Heart right ventricle (tissue), 16 donors: Measurements from ENCODE around the gene EIF1B. TPM values are rescaled to one million over a fixed set of nuclear protein-coding genes. Genes with fewer than 3 reads are reported as not detected.

Experiments used
- ATAC-seq, 8 donors: fragments of 200-7000 bp; cut with Tn5 transposase; one replicate each; pipeline ENCODE4 v1.9.1; 2020; ENCODE audit warnings: mild to moderate bottlenecking in 8 of 8, moderate library complexity in 8 of 8, moderate number of reproducible peaks in 1 of 8
- DNase-seq, 2 donors: peaks; one replicate each; pipeline ENCODE4 v3.0.0-alpha.2; 2020
- H3K27ac ChIP-seq, 10 donors: fragments of 200-600 bp; sonication (generic) in 2 of 10; one replicate each; pipeline versions ENCODE4 v1.5.0 to v1.8.0; 2020 to 2022; ENCODE audit warnings: mild to moderate bottlenecking in 3 of 10
- H3K27me3 ChIP-seq, 7 donors: fragments of 200-600 bp; one replicate each; pipeline ENCODE4 v1.8.0; 2021 to 2022; ENCODE audit warnings: mild to moderate bottlenecking in 2 of 7
- H3K36me3 ChIP-seq, 9 donors: fragments of 200-600 bp; sonication (generic) in 1 of 9; one replicate each; pipeline versions ENCODE4 v1.5.0 to v1.8.0; 2020 to 2022; ENCODE audit warnings: mild to moderate bottlenecking in 2 of 9
- H3K4me1 ChIP-seq, 9 donors: fragments of 200-600 bp; sonication (generic) in 1 of 9; one replicate each; pipeline versions ENCODE4 v1.5.0 to v1.8.0; 2020 to 2022; ENCODE audit warnings: mild to moderate bottlenecking in 4 of 9
- H3K4me3 ChIP-seq, 10 donors: fragments of 200-600 bp; sonication (generic) in 2 of 10; one replicate each; pipeline versions ENCODE4 v1.5.0 to v1.8.0; 2020 to 2022; ENCODE audit warnings: mild to moderate bottlenecking in 7 of 10, moderate library complexity in 2 of 10
- H3K9me3 ChIP-seq, 11 donors: fragments of 200-600 bp in 10 of 11; sonication (generic) in 2 of 11; one replicate each; pipeline versions ENCODE4 v1.5.0 to v1.8.0; 2013 to 2022; ENCODE audit warnings: mild to moderate bottlenecking in 2 of 11, control low read depth in 1 of 11, moderate library complexity in 1 of 11
- CTCF ChIP-seq, 9 donors: fragments of 200-600 bp; sonication (generic) in 2 of 9; IDR thresholded peaks; one replicate each; pipeline versions ENCODE4 v1.5.0 to v1.8.0; 2021 to 2022; ENCODE audit warnings: antibody characterized with exemption in 9 of 9, mild to moderate bottlenecking in 5 of 9, moderate library complexity in 1 of 9
- WGBS, 2 donors: extraction: QIAGEN DNeasy Blood & Tissue Kit; methylation state at CpG; one replicate each; pipeline ENCODE4 v1.1.7; 2013; ENCODE audit warnings: inconsistent platforms in 1 of 2; 5-methylcytosine and 5-hydroxymethylcytosine counted together
- intact Hi-C, 10 donors: fragments of 100-400 bp; cut with DNase I; formaldehyde crosslinking; loops; one replicate each; pipeline versions ENCODE4 v1.11.1 to v1.14.2; 2022
- polyA plus RNA-seq, 2 donors: library from polyadenylated mRNA; stranded (reverse); fragments of 200-250 nt; gene quantifications; one replicate each; pipeline ENCODE4 v1.2.3, GENCODE V29; 2013
- total RNA-seq, 10 donors: library from RNA; stranded (reverse); fragmentation: NEBNext Ultra II Directional in 3 of 10; extraction: Animal tissue kit (Norgen Biotek cat#: 25700) in 3 of 10; gene quantifications; one replicate each; pipeline versions ENCODE4 v1.2.1 to v1.2.4, GENCODE V29; 2021 to 2023
- donor health status: Arrhythmogenic right ventricular cardiomyopathy.
- donor health status: ischemic (EF 13 %, LVEDD 7.1; RV severe dilation, severe dysfunction).
- donor health status: healthy with polysubstance abuse.
- donor health status: DM: no; HTN: yes; CAD: no.
- donor health status: DM: no; HTN: no; CAD: no.
- donor health status: ischemic (EF 25% LVEDD 6.9; RV normal size, moderate dysfunction).
- donor health status: ischemic (EF 25% LVEDD 5.7; RV mildly dilated, moderate dysfunction).
- donor health status: healthy.
- donor health status: DM: yes; HTN: yes; CAD: no.
- donor health status: Ischemic cardiomyopathy.
- donor health status: ischemic (EF 35%, LVEDD 5.7; RV mildly dilated, moderate dysfunction).
- donor health status: nonischemic (EF 11% LVEDD 7.7; RV severe dilation, severe dysfunction).
- donor health status: DM: yes; HTN: yes; CAD: no.
- donor health status: PGD.
- donor health status: ischemic (EF 29% LVEDD 5.4; RV normal size, mild dysfunction).
- donor health status: nonischemic (EF 23%, LVEDD 6.1; RV moderate dilation, normal function).

EIF1B gene
- total and polyA plus RNA-seq, 12 donors, result 111 to 381 (median 283) TPM

GRCh38 chr3:40287248-40287647 lies 22.3 kb upstream of the EIF1B start:
- no peaks in the 10 kb centered on the region for H3K36me3 ChIP-seq
- intact Hi-C loops, result no loop called here
- ATAC-seq (no peak), DNase-seq (no peak)
- TF ChIP-seq CTCF (IDR thresholded peaks at IDR 0.05), result no peak
- no peak overlapping the region for H3K4me3 ChIP-seq
- H3K27ac ChIP-seq, result no peak overlapping the region
- peaks cover 0 to 38% (median 6%) of the 10 kb centered on the region in 9 donors for H3K4me1 ChIP-seq
- peaks cover 0 to 24% (median 0%) of the 10 kb centered on the region in 11 donors for H3K9me3 ChIP-seq
- WGBS, 2 donors, result 85 to 89% methylated on average over 2 of the region's 2 CpGs
- no peaks in the 10 kb centered on the region for H3K27me3 ChIP-seq

- ATAC-seq (peak; percentile 70 to 91 (median 78)), DNase-seq (peak; percentile 25 to 58)
- intact Hi-C loops, result no loop called here
Observed at GRCh38 chr3:40290396-40290795, 19.1 kb upstream of the EIF1B start.

DNA sequence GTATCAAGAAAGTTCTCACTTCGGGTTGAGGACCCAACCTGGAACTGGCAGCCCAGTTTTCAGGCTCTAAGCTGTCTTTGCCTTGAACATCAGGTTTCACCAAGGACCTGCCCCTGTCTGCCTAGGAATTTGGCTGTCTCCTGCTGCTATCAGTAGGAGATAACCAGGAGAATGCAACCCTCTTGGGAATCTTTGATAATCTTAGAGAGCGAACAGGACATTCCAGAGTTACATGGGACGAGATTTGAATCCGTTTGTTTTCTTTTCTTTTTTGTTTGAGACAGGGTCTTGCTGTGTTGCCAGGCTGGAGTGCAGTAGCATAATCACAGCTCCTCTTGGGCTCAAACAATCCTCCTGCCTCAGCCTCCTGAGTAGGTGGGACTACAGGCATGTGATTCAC lies 18.0 kb upstream of the EIF1B start:
- Histone ChIP-seq H3K27me3 (no peaks in the 10 kb centered on the region), H3K4me1 (peaks cover 2 to 46% (median 6%) of the 10 kb centered on the region in 9 donors), H3K4me3 (no peak overlapping the region), H3K27ac (peak overlapping the region in 9 of 10 donors; percentile 48 to 85 (median 78)), H3K36me3 (peaks cover 0 to 7% (median 0%) of the 10 kb centered on the region in 9 donors), H3K9me3 (no peaks in the 10 kb centered on the region)
- intact Hi-C loops, result no loop called here
- DNase-seq (no peak), ATAC-seq (no peak)
- 40 to 53% methylated on average over 4 of the region's 4 CpGs for WGBS, 2 donors
- TF ChIP-seq CTCF (IDR thresholded peaks at IDR 0.05), result no peak

More at GRCh38 chr3:40290396-40290795, 19.1 kb upstream of the EIF1B start:
- Histone ChIP-seq H3K27ac (peak overlapping the region; percentile 26 to 85 (median 76)), H3K27me3 (no peaks in the 10 kb centered on the region), H3K4me1 (peaks cover 2 to 46% (median 6%) of the 10 kb centered on the region in 9 donors), H3K36me3 (peaks cover 0 to 2% (median 0%) of the 10 kb centered on the region in 9 donors), H3K4me3 (peak overlapping the region in 1 of 10 donors; percentile 12), H3K9me3 (no peaks in the 10 kb centered on the region)
- 80 to 88% methylated on average over 6 of the region's 6 CpGs for WGBS, 2 donors
- TF ChIP-seq CTCF (IDR thresholded peaks at IDR 0.05), result no peak

- no peaks in the 10 kb centered on the region for H3K27me3 ChIP-seq
- peaks cover 0 to 15% (median 0%) of the 10 kb centered on the region in 9 donors for H3K36me3 ChIP-seq
- ATAC-seq (peak; percentile 72 to 93 (median 84)), DNase-seq (peak in 1 of 2 donors; percentile 56)
- H3K27ac ChIP-seq, result peak overlapping the region; percentile 33 to 85 (median 76)
- intact Hi-C loops, result no loop called here
- no peak for TF ChIP-seq CTCF (IDR thresholded peaks at IDR 0.05)
- H3K9me3 ChIP-seq, result no peaks in the 10 kb centered on the region
- H3K4me3 ChIP-seq, result no peak overlapping the region
- peaks cover 2 to 39% (median 6%) of the 10 kb centered on the region in 9 donors for H3K4me1 ChIP-seq
- 30 to 40% methylated on average over 4 of the region's 4 CpGs for WGBS, 2 donors
Observed at GRCh38 chr3:40292637-40293349, 16.7 kb upstream of the EIF1B start.
